Uterus (tissue), 2 donors: Measurements from ENCODE around the gene CLDN6.

Experiments used
- POLR2A ChIP-seq, 2 donors: fragments of 450-650 bp; IDR thresholded peaks; one replicate each; pipeline ENCODE4 v1.6.1; 2016; ENCODE audit warnings: antibody characterized with exemption in 2 of 2, mild to moderate bottlenecking in 1 of 2, moderate library complexity in 1 of 2
- TF ChIP-seq, protein P1 (sequence below), 4 experiments: fragments of 200-600 bp in 2 of 4; fragments of 450-650 bp in 2 of 4; sonication (generic) in 2 of 4; IDR thresholded peaks; one replicate each; pipeline ENCODE4 v1.5.1; 2016 to 2019; ENCODE audit warnings: antibody characterized with exemption in 4 of 4, mild to moderate bottlenecking in 2 of 4, moderate library complexity in 1 of 4

DNA sequence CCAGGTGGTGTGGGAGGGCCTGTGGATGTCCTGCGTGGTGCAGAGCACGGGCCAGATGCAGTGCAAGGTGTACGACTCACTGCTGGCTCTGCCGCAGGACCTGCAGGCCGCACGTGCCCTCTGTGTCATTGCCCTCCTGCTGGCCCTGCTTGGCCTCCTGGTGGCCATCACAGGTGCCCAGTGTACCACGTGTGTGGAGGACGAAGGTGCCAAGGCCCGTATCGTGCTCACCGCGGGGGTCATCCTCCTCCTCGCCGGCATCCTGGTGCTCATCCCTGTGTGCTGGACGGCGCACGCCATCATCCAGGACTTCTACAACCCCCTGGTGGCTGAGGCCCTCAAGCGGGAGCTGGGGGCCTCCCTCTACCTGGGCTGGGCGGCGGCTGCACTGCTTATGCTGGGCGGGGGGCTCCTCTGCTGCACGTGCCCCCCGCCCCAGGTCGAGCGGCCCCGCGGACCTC lies 4.5 kb downstream of the CLDN6 start:
- TF ChIP-seq, protein P1, sequence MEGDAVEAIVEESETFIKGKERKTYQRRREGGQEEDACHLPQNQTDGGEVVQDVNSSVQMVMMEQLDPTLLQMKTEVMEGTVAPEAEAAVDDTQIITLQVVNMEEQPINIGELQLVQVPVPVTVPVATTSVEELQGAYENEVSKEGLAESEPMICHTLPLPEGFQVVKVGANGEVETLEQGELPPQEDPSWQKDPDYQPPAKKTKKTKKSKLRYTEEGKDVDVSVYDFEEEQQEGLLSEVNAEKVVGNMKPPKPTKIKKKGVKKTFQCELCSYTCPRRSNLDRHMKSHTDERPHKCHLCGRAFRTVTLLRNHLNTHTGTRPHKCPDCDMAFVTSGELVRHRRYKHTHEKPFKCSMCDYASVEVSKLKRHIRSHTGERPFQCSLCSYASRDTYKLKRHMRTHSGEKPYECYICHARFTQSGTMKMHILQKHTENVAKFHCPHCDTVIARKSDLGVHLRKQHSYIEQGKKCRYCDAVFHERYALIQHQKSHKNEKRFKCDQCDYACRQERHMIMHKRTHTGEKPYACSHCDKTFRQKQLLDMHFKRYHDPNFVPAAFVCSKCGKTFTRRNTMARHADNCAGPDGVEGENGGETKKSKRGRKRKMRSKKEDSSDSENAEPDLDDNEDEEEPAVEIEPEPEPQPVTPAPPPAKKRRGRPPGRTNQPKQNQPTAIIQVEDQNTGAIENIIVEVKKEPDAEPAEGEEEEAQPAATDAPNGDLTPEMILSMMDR (IDR thresholded peaks at IDR 0.05), result no peak
- TF ChIP-seq POLR2A (IDR thresholded peaks at IDR 0.05), result no peak
